GM23338 (cell line): ENCODE measurements around the gene HAPLN2. TPM values are rescaled to one million over a fixed set of nuclear protein-coding genes. Genes with fewer than 3 reads are reported as not detected.
A peak's percentile ranks its signal among the peaks of the same experiment; 100 is the strongest.

Source experiments
- ATAC-seq: fragments of 200-7000 bp; cut with Tn5 transposase; 3 replicates; pipeline ENCODE4 v1.9.1; 2020
- DNase-seq: peaks from one replicate; pipeline ENCODE4 v3.0.0-alpha.2; 2015; ENCODE audit warnings: low spot score
- H2AFZ ChIP-seq: fragments of 200-600 bp; sonication (generic); 2 replicates; pipeline ENCODE4 v1.8.0; 2016; ENCODE audit warnings: antibody characterized with exemption, mild to moderate bottlenecking, moderate library complexity
- H3F3A ChIP-seq: fragments of 200-600 bp; sonication (generic); replicated peaks from 2 replicates; pipeline ENCODE4 v1.8.0; 2017; ENCODE audit warnings: antibody characterized with exemption, mixed run types, low read depth
- H3K27ac ChIP-seq: fragments of 200-600 bp; sonication (generic); 2 replicates; pipeline ENCODE4 v1.6.1; 2016; ENCODE audit warnings: low read depth
- H3K27me3 ChIP-seq: fragments of 200-600 bp; sonication (generic); 2 replicates; pipeline ENCODE4 v1.8.0; 2016; ENCODE audit warnings: mild to moderate bottlenecking, mixed run types, moderate library complexity; ENCODE audit not compliant: insufficient read depth
- H3K36me3 ChIP-seq: fragments of 200-600 bp; sonication (generic); 2 replicates; pipeline ENCODE4 v1.8.0; 2016; ENCODE audit warnings: mild to moderate bottlenecking; ENCODE audit not compliant: insufficient read depth
- H3K4me1 ChIP-seq: fragments of 200-600 bp; sonication (generic); 2 replicates; pipeline ENCODE4 v1.8.0; 2016; ENCODE audit warnings: mild to moderate bottlenecking, moderate library complexity; ENCODE audit not compliant: insufficient read depth
- H3K4me2 ChIP-seq: fragments of 200-600 bp; sonication (generic); 2 replicates; pipeline ENCODE4 v1.7.1; 2017; ENCODE audit warnings: mixed run types
- H3K4me3 ChIP-seq: fragments of 200-600 bp; sonication (generic); 2 replicates; pipeline ENCODE4 v1.6.1; 2016; ENCODE audit warnings: mixed run types
- H3K79me2 ChIP-seq: fragments of 200-600 bp; sonication (generic); replicated peaks from 2 replicates; pipeline ENCODE4 v1.8.0; 2017; ENCODE audit warnings: mild to moderate bottlenecking; ENCODE audit not compliant: insufficient read depth
- H3K9me2 ChIP-seq: fragments of 200-600 bp; sonication (generic); 2 replicates; pipeline ENCODE4 v1.8.0; 2017; ENCODE audit not compliant: insufficient read depth
- H4K20me1 ChIP-seq: fragments of 200-600 bp; sonication (generic); replicated peaks from 2 replicates; pipeline ENCODE4 v1.8.0; 2017; ENCODE audit warnings: mild to moderate bottlenecking; ENCODE audit not compliant: insufficient read depth
- H3K27ac Mint-ChIP-seq: 2 replicates; pipeline ENCODE4 v1.8.0; 2020; ENCODE audit warnings: inconsistent platforms, mild to moderate bottlenecking, moderate library complexity, mixed read lengths
- H3K27me3 Mint-ChIP-seq: 3 replicates; pipeline ENCODE4 v1.8.0; 2022; ENCODE audit warnings: low read depth, mild to moderate bottlenecking, moderate library complexity, mixed read lengths, inconsistent platforms; ENCODE audit not compliant: insufficient read depth, poor library complexity
- H3K36me3 Mint-ChIP-seq: 3 replicates; pipeline ENCODE4 v1.8.0; 2021; ENCODE audit warnings: low read depth, mild to moderate bottlenecking, inconsistent platforms, moderate library complexity, mixed read lengths
- H3K4me1 Mint-ChIP-seq: 3 replicates; pipeline ENCODE4 v1.8.0; 2020; ENCODE audit warnings: mild to moderate bottlenecking, inconsistent platforms, mixed read lengths
- H3K4me3 Mint-ChIP-seq: 3 replicates; pipeline ENCODE4 v1.8.0; 2021; ENCODE audit warnings: moderate library complexity, mild to moderate bottlenecking, inconsistent platforms, mixed read lengths
- H3K9me3 Mint-ChIP-seq: 3 replicates; pipeline ENCODE4 v1.8.0; 2020; ENCODE audit warnings: moderate library complexity, mild to moderate bottlenecking, inconsistent platforms, mixed read lengths
- EZH2 ChIP-seq: fragments of 200-600 bp; sonication (generic); IDR thresholded peaks from one replicate; pipeline ENCODE4 v1.8.0; 2017; ENCODE audit warnings: antibody characterized with exemption, mild to moderate bottlenecking, low read depth; ENCODE audit not compliant: unreplicated experiment
- NANOG ChIP-seq: IDR thresholded peaks from 2 replicates; pipeline ENCODE4 v1.6.1; 2016; ENCODE audit warnings: antibody characterized with exemption, borderline replicate concordance
- POLR2AphosphoS5 ChIP-seq: IDR thresholded peaks from 2 replicates; pipeline ENCODE4 v1.6.1; 2016; ENCODE audit warnings: antibody characterized with exemption, low read depth
- STAT1 ChIP-seq: IDR thresholded peaks from one replicate; pipeline ENCODE4 v1.6.1; 2016; ENCODE audit warnings: antibody characterized with exemption; ENCODE audit not compliant: unreplicated experiment
- ZNF331 ChIP-seq: fragments of 250-450 bp; sonication (Bioruptor Pico); IDR thresholded peaks from 2 replicates; pipeline ENCODE4 v1.5.0; 2020; ENCODE audit warnings: low read depth, mild to moderate bottlenecking, moderate library complexity
- polyA plus RNA-seq: library from polyadenylated mRNA; unstranded; fragments of >200 nt; fragmentation: Nextera tagmentation; extraction: Ambion mirVana; gene quantifications from 2 replicates; pipeline ENCODE4 v1.2.1, GENCODE V29; 2016
- total RNA-seq: library from RNA; depleted of rRNA; stranded (reverse); fragments of >200 nt; shearing (Covaris generic); gene quantifications from 2 replicates; pipeline ENCODE4 v1.2.3, GENCODE V29; 2014
- TF ChIP-seq, protein P1 (sequence below): fragments of 250-450 bp; sonication (Bioruptor Pico); IDR thresholded peaks from 2 replicates; pipeline ENCODE4 v1.5.0; 2020; ENCODE audit warnings: mild to moderate bottlenecking, moderate library complexity
- TF ChIP-seq, protein P2 (sequence below), 2 experiments: fragments of 200-600 bp in 1 of 2; sonication (generic) in 1 of 2; conservative IDR thresholded peaks; 2 replicates each; pipeline versions ENCODE4 v1.5.1 to v1.6.1; 2016 to 2017; ENCODE audit warnings: antibody characterized with exemption in 2 of 2, low read depth in 2 of 2, mild to moderate bottlenecking in 2 of 2, moderate library complexity in 1 of 2
- TF ChIP-seq, protein P3 (sequence below): IDR thresholded peaks from one replicate; pipeline ENCODE4 v1.6.1; 2018; ENCODE audit warnings: antibody characterized with exemption; ENCODE audit not compliant: unreplicated experiment

HAPLN2 gene
- total and polyA plus RNA-seq, 2 experiments from 2014 or later, result 0.53 TPM; not detected in 1

DNA sequence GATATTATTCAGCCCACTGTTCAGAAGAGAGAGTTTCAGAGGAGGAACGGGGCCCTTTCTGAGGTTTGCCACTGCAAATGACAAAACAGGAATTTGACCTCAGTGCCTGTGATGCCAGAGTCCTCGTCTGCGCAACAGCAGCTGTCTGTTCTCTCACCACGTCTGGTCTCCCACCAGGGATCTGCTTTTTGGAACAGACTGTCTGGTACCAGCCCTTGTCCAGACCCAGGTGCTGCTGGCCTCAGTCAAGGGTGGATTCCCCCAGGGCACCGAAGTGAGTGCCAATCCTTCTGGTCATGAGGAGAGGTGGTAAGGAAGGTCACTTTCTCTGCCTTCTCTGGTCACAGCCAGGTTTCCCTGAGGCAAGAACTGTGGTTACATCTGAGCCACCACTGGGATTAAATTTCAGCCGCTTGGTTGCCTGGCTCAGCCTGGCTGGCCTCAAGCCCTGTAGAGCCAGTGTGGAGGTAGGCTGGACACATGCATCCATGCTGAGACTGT, 20.4 kb downstream of the HAPLN2 start (continued):
- TF ChIP-seq, protein P1, sequence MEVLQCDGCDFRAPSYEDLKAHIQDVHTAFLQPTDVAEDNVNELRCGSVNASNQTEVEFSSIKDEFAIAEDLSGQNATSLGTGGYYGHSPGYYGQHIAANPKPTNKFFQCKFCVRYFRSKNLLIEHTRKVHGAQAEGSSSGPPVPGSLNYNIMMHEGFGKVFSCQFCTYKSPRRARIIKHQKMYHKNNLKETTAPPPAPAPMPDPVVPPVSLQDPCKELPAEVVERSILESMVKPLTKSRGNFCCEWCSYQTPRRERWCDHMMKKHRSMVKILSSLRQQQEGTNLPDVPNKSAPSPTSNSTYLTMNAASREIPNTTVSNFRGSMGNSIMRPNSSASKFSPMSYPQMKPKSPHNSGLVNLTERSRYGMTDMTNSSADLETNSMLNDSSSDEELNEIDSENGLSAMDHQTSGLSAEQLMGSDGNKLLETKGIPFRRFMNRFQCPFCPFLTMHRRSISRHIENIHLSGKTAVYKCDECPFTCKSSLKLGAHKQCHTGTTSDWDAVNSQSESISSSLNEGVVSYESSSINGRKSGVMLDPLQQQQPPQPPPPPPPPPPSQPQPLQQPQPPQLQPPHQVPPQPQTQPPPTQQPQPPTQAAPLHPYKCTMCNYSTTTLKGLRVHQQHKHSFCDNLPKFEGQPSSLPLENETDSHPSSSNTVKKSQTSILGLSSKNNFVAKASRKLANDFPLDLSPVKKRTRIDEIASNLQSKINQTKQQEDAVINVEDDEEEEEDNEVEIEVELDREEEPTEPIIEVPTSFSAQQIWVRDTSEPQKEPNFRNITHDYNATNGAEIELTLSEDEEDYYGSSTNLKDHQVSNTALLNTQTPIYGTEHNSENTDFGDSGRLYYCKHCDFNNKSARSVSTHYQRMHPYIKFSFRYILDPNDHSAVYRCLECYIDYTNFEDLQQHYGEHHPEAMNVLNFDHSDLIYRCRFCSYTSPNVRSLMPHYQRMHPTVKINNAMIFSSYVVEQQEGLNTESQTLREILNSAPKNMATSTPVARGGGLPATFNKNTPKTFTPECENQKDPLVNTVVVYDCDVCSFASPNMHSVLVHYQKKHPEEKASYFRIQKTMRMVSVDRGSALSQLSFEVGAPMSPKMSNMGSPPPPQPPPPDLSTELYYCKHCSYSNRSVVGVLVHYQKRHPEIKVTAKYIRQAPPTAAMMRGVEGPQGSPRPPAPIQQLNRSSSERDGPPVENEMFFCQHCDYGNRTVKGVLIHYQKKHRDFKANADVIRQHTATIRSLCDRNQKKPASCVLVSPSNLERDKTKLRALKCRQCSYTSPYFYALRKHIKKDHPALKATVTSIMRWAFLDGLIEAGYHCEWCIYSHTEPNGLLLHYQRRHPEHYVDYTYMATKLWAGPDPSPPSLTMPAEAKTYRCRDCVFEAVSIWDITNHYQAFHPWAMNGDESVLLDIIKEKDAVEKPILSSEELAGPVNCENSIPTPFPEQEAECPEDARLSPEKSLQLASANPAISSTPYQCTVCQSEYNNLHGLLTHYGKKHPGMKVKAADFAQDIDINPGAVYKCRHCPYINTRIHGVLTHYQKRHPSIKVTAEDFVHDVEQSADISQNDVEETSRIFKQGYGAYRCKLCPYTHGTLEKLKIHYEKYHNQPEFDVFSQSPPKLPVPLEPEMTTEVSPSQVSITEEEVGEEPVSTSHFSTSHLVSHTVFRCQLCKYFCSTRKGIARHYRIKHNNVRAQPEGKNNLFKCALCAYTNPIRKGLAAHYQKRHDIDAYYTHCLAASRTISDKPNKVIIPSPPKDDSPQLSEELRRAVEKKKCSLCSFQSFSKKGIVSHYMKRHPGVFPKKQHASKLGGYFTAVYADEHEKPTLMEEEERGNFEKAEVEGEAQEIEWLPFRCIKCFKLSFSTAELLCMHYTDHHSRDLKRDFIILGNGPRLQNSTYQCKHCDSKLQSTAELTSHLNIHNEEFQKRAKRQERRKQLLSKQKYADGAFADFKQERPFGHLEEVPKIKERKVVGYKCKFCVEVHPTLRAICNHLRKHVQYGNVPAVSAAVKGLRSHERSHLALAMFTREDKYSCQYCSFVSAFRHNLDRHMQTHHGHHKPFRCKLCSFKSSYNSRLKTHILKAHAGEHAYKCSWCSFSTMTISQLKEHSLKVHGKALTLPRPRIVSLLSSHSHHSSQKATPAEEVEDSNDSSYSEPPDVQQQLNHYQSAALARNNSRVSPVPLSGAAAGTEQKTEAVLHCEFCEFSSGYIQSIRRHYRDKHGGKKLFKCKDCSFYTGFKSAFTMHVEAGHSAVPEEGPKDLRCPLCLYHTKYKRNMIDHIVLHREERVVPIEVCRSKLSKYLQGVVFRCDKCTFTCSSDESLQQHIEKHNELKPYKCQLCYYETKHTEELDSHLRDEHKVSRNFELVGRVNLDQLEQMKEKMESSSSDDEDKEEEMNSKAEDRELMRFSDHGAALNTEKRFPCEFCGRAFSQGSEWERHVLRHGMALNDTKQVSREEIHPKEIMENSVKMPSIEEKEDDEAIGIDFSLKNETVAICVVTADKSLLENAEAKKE, result no peak
- no peak for TF ChIP-seq POLR2AphosphoS5

DNA sequence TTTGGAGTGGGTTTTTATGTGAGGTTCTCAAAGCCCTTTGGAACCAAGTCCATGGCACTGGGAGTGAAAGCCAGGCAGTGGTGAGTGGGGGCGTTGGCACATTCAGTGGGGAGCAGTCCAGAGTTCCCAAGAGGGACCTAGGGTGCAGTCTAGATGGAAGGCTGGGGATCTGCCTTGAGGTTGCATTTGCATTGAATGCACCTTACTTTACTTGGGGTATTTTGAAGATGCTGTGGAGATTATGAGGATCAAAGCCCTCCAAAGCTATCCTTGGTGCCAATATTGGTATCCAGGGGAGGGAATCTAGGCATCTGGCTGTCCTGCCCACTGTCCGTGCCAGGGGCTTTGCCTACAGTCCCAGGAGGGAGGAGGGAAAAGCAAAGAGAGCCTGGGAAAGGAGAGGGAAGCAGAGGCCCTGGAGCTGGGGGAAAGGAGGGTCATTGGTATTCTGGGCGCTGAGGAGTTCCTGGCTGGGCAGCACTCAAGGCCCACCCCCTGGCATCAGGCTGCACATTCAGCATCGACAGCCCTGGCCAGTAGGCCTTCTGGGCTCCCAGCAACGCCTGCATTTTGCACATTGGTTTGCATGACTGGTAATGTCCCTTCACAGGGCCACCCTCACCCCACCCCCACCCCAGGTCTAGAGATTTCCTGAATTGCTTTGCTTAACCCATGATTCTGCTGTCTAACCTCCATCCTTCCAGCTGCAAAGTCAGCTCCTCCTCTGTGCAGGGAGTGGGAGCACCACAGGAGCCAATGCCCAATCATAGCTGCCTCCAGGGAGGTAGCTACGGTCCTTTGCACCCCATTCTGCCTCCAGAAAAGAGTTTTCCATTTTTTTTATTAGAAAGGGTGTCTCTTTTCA, 21.9 kb downstream of the HAPLN2 start:
- Histone ChIP-seq H3K36me3 (no peaks in the 10 kb centered on the region), H3K4me3 (peak overlapping the region; percentile 74), H4K20me1 (peaks cover under 1% of the 10 kb centered on the region; the same call in 1 of the 2 replicates), H3K27ac (no peak overlapping the region), H2AFZ (peak overlapping the region; percentile 91), H3K9me2 (no peaks in the 10 kb centered on the region), H3K4me1 (peaks cover 13% of the 10 kb centered on the region), H3K4me2 (peak overlapping the region; percentile 95), H3F3A (peaks cover 12% of the 10 kb centered on the region; the same call in 1 of the 2 replicates), H3K27me3 (peaks cover 91% of the 10 kb centered on the region), H3K79me2 (no peaks in the 10 kb centered on the region)
- H3K27me3 Mint-ChIP-seq, result peaks cover 61% of the 10 kb centered on the region
- no peaks in the 10 kb centered on the region; the same call in 2 of the 3 replicates for H3K36me3 Mint-ChIP-seq
- no peak for DNase-seq
- peaks cover 38% of the 10 kb centered on the region for H3K4me1 Mint-ChIP-seq
- H3K4me3 Mint-ChIP-seq, result peak overlapping the region; percentile 72
- TF ChIP-seq STAT1 (no peak), EZH2 (peak; percentile 62), NANOG (no peak), ZNF331 (CRISPR knock-in tag) (no peak)
- TF ChIP-seq, protein P2, sequence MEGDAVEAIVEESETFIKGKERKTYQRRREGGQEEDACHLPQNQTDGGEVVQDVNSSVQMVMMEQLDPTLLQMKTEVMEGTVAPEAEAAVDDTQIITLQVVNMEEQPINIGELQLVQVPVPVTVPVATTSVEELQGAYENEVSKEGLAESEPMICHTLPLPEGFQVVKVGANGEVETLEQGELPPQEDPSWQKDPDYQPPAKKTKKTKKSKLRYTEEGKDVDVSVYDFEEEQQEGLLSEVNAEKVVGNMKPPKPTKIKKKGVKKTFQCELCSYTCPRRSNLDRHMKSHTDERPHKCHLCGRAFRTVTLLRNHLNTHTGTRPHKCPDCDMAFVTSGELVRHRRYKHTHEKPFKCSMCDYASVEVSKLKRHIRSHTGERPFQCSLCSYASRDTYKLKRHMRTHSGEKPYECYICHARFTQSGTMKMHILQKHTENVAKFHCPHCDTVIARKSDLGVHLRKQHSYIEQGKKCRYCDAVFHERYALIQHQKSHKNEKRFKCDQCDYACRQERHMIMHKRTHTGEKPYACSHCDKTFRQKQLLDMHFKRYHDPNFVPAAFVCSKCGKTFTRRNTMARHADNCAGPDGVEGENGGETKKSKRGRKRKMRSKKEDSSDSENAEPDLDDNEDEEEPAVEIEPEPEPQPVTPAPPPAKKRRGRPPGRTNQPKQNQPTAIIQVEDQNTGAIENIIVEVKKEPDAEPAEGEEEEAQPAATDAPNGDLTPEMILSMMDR (conservative IDR thresholded peaks at IDR 0.05; ENCODE audit: low read depth in 2 of 2), result no peak
- TF ChIP-seq, protein P3, sequence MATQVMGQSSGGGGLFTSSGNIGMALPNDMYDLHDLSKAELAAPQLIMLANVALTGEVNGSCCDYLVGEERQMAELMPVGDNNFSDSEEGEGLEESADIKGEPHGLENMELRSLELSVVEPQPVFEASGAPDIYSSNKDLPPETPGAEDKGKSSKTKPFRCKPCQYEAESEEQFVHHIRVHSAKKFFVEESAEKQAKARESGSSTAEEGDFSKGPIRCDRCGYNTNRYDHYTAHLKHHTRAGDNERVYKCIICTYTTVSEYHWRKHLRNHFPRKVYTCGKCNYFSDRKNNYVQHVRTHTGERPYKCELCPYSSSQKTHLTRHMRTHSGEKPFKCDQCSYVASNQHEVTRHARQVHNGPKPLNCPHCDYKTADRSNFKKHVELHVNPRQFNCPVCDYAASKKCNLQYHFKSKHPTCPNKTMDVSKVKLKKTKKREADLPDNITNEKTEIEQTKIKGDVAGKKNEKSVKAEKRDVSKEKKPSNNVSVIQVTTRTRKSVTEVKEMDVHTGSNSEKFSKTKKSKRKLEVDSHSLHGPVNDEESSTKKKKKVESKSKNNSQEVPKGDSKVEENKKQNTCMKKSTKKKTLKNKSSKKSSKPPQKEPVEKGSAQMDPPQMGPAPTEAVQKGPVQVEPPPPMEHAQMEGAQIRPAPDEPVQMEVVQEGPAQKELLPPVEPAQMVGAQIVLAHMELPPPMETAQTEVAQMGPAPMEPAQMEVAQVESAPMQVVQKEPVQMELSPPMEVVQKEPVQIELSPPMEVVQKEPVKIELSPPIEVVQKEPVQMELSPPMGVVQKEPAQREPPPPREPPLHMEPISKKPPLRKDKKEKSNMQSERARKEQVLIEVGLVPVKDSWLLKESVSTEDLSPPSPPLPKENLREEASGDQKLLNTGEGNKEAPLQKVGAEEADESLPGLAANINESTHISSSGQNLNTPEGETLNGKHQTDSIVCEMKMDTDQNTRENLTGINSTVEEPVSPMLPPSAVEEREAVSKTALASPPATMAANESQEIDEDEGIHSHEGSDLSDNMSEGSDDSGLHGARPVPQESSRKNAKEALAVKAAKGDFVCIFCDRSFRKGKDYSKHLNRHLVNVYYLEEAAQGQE, result no peak
- no peak for ATAC-seq
- H3K27ac Mint-ChIP-seq, result no peak overlapping the region
- H3K9me3 Mint-ChIP-seq, result no peaks in the 10 kb centered on the region
